Right renal pelvis (tissue), 4 donors: ENCODE results near the gene ADAR. TPM values are rescaled to one million over a fixed set of nuclear protein-coding genes. Genes with fewer than 3 reads are reported as not detected.
A peak's percentile ranks its signal among the peaks of the same experiment; 100 is the strongest.
"Not testable (repeated sequence)": the region's sequence is repeated elsewhere in the genome, so short reads cannot be mapped to it uniquely, and the experiment has no call there.

Experiments used
- DNase-seq, 4 donors: peaks; one replicate each; pipeline ENCODE4 v3.0.0-alpha.2; 2013; ENCODE audit warnings: low read depth in 4 of 4, low spot score in 3 of 4, missing footprints in 1 of 4
- polyA plus RNA-seq, 4 donors: library from polyadenylated mRNA; unstranded; fragments of 120-200 nt; gene quantifications; one replicate each; pipeline ENCODE4 v1.2.1, GENCODE V29; 2013; ENCODE audit not compliant: insufficient read length in 4 of 4

Gene ADAR
- polyA plus RNA-seq = 100 to 1,000 TPM; 132 to 151 (median 147) TPM

- peak; percentile 78 to 91 (median 88) for DNase-seq
Measured at GRCh38 chr1:154607609-154608396, at the start of gene ADAR. ADAR (minus strand) TSS chr1:154608186; CDS start chr1:154608006, 180 bp downstream.

- no peak for DNase-seq
Measured at GRCh38 chr1:154657556-154657955, 49.6 kb upstream of the ADAR start.

- DNase-seq = no peak
Measured at GRCh38 chr1:154652893-154653292, 44.9 kb upstream of the ADAR start.

GRCh38 chr1:154644724-154645123 lies 36.7 kb upstream of the ADAR start:
- DNase-seq = not testable (repeated sequence)

- DNase-seq = no peak
Measured at GRCh38 chr1:154641534-154641933, 33.5 kb upstream of the ADAR start.

GRCh38 chr1:154639876-154640275 lies 31.9 kb upstream of the ADAR start:
- DNase-seq = no peak

GRCh38 chr1:154635171-154635570 lies 27.2 kb upstream of the ADAR start:
- no peak for DNase-seq

- DNase-seq = no peak
Measured at GRCh38 chr1:154629675-154630073, 21.7 kb upstream of the ADAR start.

- no peak for DNase-seq
Measured at GRCh38 chr1:154629061-154629674, 21.2 kb upstream of the ADAR start.

GRCh38 chr1:154628121-154628405 lies 20.1 kb upstream of the ADAR start:
- no peak for DNase-seq

GRCh38 chr1:154627257-154628120 lies 19.5 kb upstream of the ADAR start:
- peak; percentile 86 to 87 (median 87) for DNase-seq

- no peak for DNase-seq
Measured at GRCh38 chr1:154626456-154627256, 18.7 kb upstream of the ADAR start.

- DNase-seq = no peak
Measured at GRCh38 chr1:154624746-154625643, 17.0 kb upstream of the ADAR start.

- DNase-seq = no peak
Measured at GRCh38 chr1:154623358-154623757, 15.4 kb upstream of the ADAR start.

GRCh38 chr1:154622503-154623039 lies 14.6 kb upstream of the ADAR start:
- no peak for DNase-seq

- no peak for DNase-seq
Measured at GRCh38 chr1:154621875-154622274, 13.9 kb upstream of the ADAR start.

GRCh38 chr1:154620751-154621150 lies 12.8 kb upstream of the ADAR start:
- DNase-seq = no peak

- DNase-seq = no peak
Measured at GRCh38 chr1:154619181-154619948, 11.4 kb upstream of the ADAR start.
